ENCODE data around the gene MED8.

Gene MED8

DNA sequence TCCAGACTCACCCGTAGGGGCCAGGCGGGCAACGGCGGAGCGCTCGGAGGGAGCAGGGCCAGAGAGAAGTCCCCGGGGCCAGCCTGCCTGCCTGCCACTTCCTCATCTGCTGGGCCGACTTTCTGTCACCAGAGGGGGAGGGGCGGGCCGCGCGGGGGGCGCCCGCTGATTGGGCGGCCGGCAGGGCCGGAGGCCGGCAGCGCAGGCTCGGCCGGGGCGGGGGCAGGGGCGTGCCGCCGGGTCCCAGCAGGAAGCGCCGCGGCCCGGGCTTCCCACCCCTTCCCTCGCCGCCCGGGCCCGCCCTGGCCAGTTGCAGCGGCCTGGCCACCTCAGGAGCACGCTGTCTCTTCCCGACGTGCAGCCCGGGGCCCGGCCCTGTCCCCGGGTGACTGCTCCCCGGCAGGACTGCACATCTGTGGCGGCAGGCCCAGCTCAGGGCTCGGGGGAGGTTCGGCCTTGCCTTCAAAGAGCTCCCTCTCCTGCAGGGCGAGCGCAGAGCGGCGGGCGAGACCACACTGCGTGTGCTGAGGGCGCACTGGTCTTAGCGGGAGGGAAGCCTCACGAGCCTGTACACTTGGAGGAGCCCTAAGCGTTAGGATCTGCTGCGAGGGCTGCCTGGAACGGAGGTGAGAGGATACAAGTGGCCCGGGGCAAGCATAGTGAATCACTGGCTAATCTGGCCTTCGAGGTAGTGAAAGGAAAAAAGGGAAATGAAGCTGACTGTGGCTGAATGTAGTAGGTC is 21.5 kb downstream of the MED8 start, which contains the start of gene ELOVL1:
Gene ELOVL1, minus strand, starts transcription at position 108 of the 742 bp plus-strand sequence. CDS start 2,402 bp downstream, outside the sequence.
- Histone ChIP-seq H3K27ac (ENCODE audit: low read depth, low read length, severe bottlenecking) (peak within 1 kb of the TSS; percentile 85), H3K36me3 (ENCODE audit: control insufficient read depth, insufficient read depth, low read length) (peaks cover 25% of the 10 kb centered on the region), H3K4me3 (ENCODE audit: extremely low read depth, insufficient read depth, low read length, poor library complexity, severe bottlenecking) (peak within 1 kb of the TSS; percentile 62), H3K4me1 (ENCODE audit: control insufficient read depth, insufficient read depth, low read length, poor library complexity, severe bottlenecking) (peaks cover 29% of the 10 kb centered on the region), H3K9me3 (ENCODE audit: control insufficient read depth, low read length) (no peaks in the 10 kb centered on the region)
- 1 to 2% methylated on average over 33 to 41 of the region's 58 CpGs for WGBS, 2 experiments (ENCODE audit: insufficient coverage in 2 of 2)

DNA sequence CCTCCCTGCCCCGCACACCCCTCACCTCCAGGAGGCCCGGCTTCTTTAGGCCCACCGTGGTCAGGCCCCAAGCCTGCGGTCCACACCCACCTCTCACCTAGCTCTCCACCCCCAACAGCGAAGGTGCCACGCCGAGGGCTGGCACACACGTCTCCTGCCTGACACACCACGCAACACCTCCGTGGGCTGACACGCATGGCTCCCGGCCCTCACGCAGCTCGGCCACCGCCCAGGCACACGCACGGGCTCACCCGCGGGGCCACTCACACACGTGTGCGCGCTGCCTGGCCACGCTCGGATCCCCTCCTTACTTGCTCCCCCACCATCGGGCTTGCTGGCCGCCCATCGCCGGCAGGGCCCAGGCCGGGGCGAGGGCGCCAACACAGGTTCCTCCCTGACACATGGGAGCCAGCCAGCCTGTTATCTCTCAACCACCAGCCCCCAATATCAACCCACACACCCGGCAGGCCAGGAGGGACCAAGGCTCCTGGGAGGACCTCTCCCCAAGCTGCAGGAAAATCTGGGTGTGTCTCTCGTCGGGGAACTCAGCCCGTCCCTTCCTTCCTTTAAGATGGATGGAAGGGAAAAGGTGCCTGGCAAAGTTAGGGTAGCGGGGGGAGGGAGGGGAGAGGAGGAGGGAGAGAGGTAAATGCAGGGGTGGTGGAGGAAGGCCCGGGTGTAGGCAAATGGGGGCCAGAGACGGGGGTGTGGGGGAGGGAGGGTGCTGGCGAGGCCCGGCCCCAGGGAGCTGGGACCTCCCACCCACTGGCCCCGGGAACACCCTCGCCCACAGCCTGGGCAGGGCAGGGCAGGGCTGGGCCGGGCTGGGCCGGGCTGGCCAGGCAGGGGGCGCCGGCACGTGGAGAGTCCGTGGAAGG is 22.3 kb downstream of the MED8 start:
- Histone ChIP-seq H3K27ac (ENCODE audit: low read depth, low read length, severe bottlenecking) (peak overlapping the region; percentile 62), H3K36me3 (ENCODE audit: control insufficient read depth, insufficient read depth, low read length) (peaks cover 33% of the 10 kb centered on the region), H3K4me3 (ENCODE audit: extremely low read depth, insufficient read depth, low read length, poor library complexity, severe bottlenecking) (peak overlapping the region; percentile 62), H3K9me3 (ENCODE audit: control insufficient read depth, low read length) (no peaks in the 10 kb centered on the region), H3K4me1 (ENCODE audit: control insufficient read depth, insufficient read depth, low read length, poor library complexity, severe bottlenecking) (peaks cover 23% of the 10 kb centered on the region)
- WGBS, 2 experiments (ENCODE audit: insufficient coverage in 2 of 2) = 5 to 6% methylated on average over 22 to 35 of the region's 48 CpGs

GRCh38 chr1:43366601-43367025 is 23.0 kb downstream of the MED8 start:
- Histone ChIP-seq H3K36me3 (ENCODE audit: control insufficient read depth, insufficient read depth, low read length) (peaks cover 39% of the 10 kb centered on the region), H3K4me1 (ENCODE audit: control insufficient read depth, insufficient read depth, low read length, poor library complexity, severe bottlenecking) (peaks cover 27% of the 10 kb centered on the region), H3K4me3 (ENCODE audit: extremely low read depth, insufficient read depth, low read length, poor library complexity, severe bottlenecking) (peak overlapping the region; percentile 62), H3K9me3 (ENCODE audit: control insufficient read depth, low read length) (no peaks in the 10 kb centered on the region), H3K27ac (ENCODE audit: low read depth, low read length, severe bottlenecking) (no peak overlapping the region)
- WGBS, 2 experiments (ENCODE audit: insufficient coverage in 2 of 2) = 18 to 20% methylated on average over 2 to 3 of the region's 5 CpGs

DNA sequence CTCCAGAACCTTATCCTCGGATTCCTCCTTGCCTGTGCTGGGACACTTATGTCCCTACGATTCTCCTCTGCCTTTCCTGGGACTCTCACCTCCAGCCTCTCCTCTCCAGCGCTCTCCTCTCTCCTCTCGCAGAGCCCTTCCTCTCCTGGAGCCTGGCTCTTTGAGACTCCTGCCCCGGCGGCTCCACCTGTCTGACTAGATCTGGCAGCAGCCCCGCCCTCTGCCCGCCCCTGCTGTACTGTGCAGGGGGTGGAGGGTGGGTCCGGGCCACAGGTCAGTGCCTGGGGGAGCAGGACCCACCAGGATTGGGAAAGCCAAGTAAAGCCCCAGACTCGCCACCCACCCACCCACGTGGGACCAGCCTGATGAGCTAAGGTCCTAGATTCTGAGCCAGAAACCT is 23.4 kb downstream of the MED8 start:
- H3K27ac ChIP-seq (ENCODE audit: low read depth, low read length, severe bottlenecking) = no peak overlapping the region
- peaks cover 43% of the 10 kb centered on the region for H3K36me3 ChIP-seq (ENCODE audit: control insufficient read depth, insufficient read depth, low read length)
- H3K4me1 ChIP-seq (ENCODE audit: control insufficient read depth, insufficient read depth, low read length, poor library complexity, severe bottlenecking) = peaks cover 31% of the 10 kb centered on the region
- 51 to 72% methylated on average over 2 to 5 of the region's 11 CpGs for WGBS, 2 experiments (ENCODE audit: insufficient coverage in 2 of 2)
- H3K9me3 ChIP-seq (ENCODE audit: control insufficient read depth, low read length) = no peaks in the 10 kb centered on the region
- H3K4me3 ChIP-seq (ENCODE audit: extremely low read depth, insufficient read depth, low read length, poor library complexity, severe bottlenecking) = peak overlapping the region; percentile 62

DNA sequence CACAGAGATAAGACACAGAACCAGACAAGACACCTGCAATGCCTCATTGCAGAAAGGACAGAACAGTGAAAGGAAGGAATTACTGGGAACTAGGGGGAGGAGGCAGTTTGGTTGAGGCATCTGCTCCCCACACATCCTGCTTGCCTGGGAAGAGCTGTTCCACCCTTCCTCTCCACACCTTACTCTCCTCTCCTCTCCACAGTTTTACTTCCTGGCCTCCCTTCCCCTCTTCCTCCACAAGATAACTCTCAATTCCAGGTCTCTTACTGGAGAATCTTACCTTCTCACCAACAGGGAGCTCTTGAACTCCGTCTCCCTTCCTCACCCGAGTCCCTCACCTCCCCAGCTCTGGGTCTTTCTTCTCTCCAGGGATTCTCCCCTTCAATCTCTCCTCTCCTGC is 23.9 kb downstream of the MED8 start:
- 94 to 100% methylated on average over 1 to 2 of the region's 2 CpGs for WGBS, 2 experiments (ENCODE audit: insufficient coverage in 2 of 2)
- H3K36me3 ChIP-seq (ENCODE audit: control insufficient read depth, insufficient read depth, low read length) = peaks cover 48% of the 10 kb centered on the region
- no peak overlapping the region for H3K27ac ChIP-seq (ENCODE audit: low read depth, low read length, severe bottlenecking)

DNA sequence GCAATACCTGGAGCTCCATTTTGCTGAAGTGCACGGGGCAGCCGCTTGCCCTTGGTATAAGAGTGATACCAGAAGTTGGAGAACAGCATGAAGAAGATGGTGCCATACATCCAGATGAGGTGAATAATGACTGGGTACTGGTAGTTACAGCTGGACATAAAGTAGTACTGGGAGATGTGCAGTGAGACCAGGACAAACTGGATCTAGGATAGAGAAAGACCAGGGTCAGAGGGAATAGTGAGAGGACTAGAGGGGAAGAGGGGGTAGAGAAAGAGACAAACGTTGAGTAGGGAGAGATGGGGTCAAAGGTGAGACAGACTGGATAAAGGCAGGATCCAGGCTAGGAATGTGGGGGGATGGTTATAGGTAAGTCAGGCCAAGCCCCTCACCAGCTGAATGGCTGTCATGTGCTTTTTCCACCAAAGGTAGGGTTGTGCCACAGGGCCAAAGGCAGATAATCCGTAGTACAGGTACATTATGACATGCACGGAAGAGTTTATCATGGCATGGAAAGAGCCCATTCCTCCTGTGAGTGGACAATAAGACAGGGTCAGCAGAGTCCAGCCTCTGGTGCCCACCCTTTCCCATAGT is 25.6 kb downstream of the MED8 start:
- H3K9me3 ChIP-seq (ENCODE audit: control insufficient read depth, low read length) = no peaks in the 10 kb centered on the region
- no peak overlapping the region for H3K4me3 ChIP-seq (ENCODE audit: extremely low read depth, insufficient read depth, low read length, poor library complexity, severe bottlenecking)
- no peak overlapping the region for H3K27ac ChIP-seq (ENCODE audit: low read depth, low read length, severe bottlenecking)
- H3K4me1 ChIP-seq (ENCODE audit: control insufficient read depth, insufficient read depth, low read length, poor library complexity, severe bottlenecking) = peaks cover 43% of the 10 kb centered on the region
- WGBS, 2 experiments (ENCODE audit: insufficient coverage in 2 of 2) = 89 to 94% methylated on average over 5 of the region's 5 CpGs
- H3K36me3 ChIP-seq (ENCODE audit: control insufficient read depth, insufficient read depth, low read length) = peaks cover 63% of the 10 kb centered on the region

More for the DNA sequence above, 23.9 kb downstream of the MED8 start:
- Histone ChIP-seq H3K4me3 (ENCODE audit: extremely low read depth, insufficient read depth, low read length, poor library complexity, severe bottlenecking) (no peak overlapping the region), H3K4me1 (ENCODE audit: control insufficient read depth, insufficient read depth, low read length, poor library complexity, severe bottlenecking) (peaks cover 36% of the 10 kb centered on the region), H3K9me3 (ENCODE audit: control insufficient read depth, low read length) (no peaks in the 10 kb centered on the region)

DNA sequence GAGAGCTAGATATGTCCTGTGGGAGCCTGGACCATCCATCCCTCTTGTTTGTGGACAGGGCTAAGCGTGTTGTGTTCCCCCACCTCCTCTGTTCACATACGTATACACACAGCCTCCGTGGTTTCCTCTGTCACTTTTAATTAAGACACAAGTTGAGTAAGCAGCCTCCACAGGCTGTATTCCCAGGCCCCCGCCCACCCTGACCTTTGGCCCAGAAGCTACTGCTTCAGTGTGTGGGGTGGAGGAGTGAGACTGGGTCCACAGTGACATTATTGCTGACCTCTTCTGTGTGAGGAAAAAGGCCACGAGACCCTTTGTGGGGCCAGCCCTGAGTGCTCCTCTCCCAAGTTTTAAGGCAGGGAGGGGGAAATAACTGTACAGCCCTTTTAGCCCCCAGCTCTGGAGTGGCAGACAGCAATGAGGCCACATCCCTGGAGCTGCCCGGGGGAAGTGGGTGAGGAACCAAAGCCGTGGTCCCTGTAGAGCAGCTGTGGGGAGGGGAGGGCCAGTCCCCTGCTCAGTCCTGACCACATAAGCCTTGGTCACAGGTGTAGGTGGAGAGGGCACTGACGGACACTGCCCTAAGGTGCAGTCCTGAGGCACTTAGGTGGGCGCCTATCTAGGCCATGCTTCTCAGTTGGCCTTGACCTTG is 26.2 kb downstream of the MED8 start:
- H3K36me3 ChIP-seq (ENCODE audit: control insufficient read depth, insufficient read depth, low read length) = peaks cover 63% of the 10 kb centered on the region
- peaks cover 38% of the 10 kb centered on the region for H3K4me1 ChIP-seq (ENCODE audit: control insufficient read depth, insufficient read depth, low read length, poor library complexity, severe bottlenecking)
- peak overlapping the region; percentile 19 for H3K27ac ChIP-seq (ENCODE audit: low read depth, low read length, severe bottlenecking)
- H3K4me3 ChIP-seq (ENCODE audit: extremely low read depth, insufficient read depth, low read length, poor library complexity, severe bottlenecking) = no peak overlapping the region
- H3K9me3 ChIP-seq (ENCODE audit: control insufficient read depth, low read length) = no peaks in the 10 kb centered on the region
- 91 to 97% methylated on average over 5 to 8 of the region's 9 CpGs for WGBS, 2 experiments (ENCODE audit: insufficient coverage in 2 of 2)

GRCh38 chr1:43360616-43361015 is 29.0 kb downstream of the MED8 start:
- WGBS, 2 experiments (ENCODE audit: insufficient coverage in 2 of 2) = 100% methylated on average over 2 of the region's 4 CpGs; no CpG with 5 or more reads in 1 of the 2 experiments
- peak overlapping the region; percentile 75 for H3K4me3 ChIP-seq (ENCODE audit: extremely low read depth, insufficient read depth, low read length, poor library complexity, severe bottlenecking)
- peaks cover 25% of the 10 kb centered on the region for H3K4me1 ChIP-seq (ENCODE audit: control insufficient read depth, insufficient read depth, low read length, poor library complexity, severe bottlenecking)

DNA sequence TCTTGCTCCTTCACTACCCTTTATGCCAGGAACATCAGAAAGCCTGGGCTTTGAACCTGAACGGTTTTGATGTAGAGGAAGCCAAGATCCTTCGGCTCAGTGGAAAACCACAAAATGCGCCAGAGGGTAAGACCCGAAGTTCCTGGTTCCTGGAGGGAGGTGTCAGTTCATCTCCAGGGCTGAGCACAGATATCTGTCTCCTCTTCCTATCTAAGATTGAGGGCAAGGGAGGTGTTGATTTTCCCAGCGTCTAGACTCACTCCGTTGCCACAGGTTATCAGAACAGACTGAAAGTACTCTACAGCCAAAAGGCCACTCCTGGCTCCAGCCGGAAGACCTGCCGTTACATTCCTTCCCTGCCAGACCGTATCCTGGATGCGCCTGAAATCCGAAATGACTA is 29.9 kb downstream of the MED8 start:
- H3K36me3 ChIP-seq (ENCODE audit: control insufficient read depth, insufficient read depth, low read length) = peaks cover 55% of the 10 kb centered on the region
- peaks cover 23% of the 10 kb centered on the region for H3K4me1 ChIP-seq (ENCODE audit: control insufficient read depth, insufficient read depth, low read length, poor library complexity, severe bottlenecking)
- peak overlapping the region; percentile 81 for H3K27ac ChIP-seq (ENCODE audit: low read depth, low read length, severe bottlenecking)
- no peaks in the 10 kb centered on the region for H3K9me3 ChIP-seq (ENCODE audit: control insufficient read depth, low read length)
- WGBS, 2 experiments (ENCODE audit: insufficient coverage in 2 of 2) = 49 to 58% methylated on average over 8 to 11 of the region's 11 CpGs
- H3K4me3 ChIP-seq (ENCODE audit: extremely low read depth, insufficient read depth, low read length, poor library complexity, severe bottlenecking) = peak overlapping the region; percentile 75

More at GRCh38 chr1:43360616-43361015, 29.0 kb downstream of the MED8 start:
- Histone ChIP-seq H3K9me3 (ENCODE audit: control insufficient read depth, low read length) (no peaks in the 10 kb centered on the region), H3K27ac (ENCODE audit: low read depth, low read length, severe bottlenecking) (no peak overlapping the region), H3K36me3 (ENCODE audit: control insufficient read depth, insufficient read depth, low read length) (peaks cover 63% of the 10 kb centered on the region)

Measured in mesodermal cell (in vitro differentiated cells).